CD8-positive, alpha-beta memory T cell (primary cell): Measurements from ENCODE around the gene CTIF. TPM values are rescaled to one million over a fixed set of nuclear protein-coding genes. Genes with fewer than 3 reads are reported as not detected.

ENCODE experiments used
- CTCF ChIA-PET: fragments of 350-600 bp; sonication (Branson Sonifier 250); formaldehyde crosslinking; loops from one replicate; lab custom pipeline; 2021; ENCODE audit warnings: antibody characterized with exemption; lab: Charles Lee
- POLR2A ChIA-PET: fragments of 350-600 bp; sonication (Branson Sonifier 250); formaldehyde crosslinking; loops from one replicate; lab custom pipeline; 2021; ENCODE audit warnings: antibody characterized with exemption; lab: Charles Lee
- DNase-seq, 5 donors: peaks; one replicate each; pipeline versions ENCODE4 v3.0.0 to v3.0.0-alpha.2; 2020 to 2022; ENCODE audit warnings: mixed read lengths in 1 of 5
- H3K27ac ChIP-seq: one replicate; pipeline ENCODE4 v1.7.0; 2013; ENCODE audit warnings: low read depth, mild to moderate bottlenecking, low read length, moderate library complexity
- H3K27me3 ChIP-seq: 2 replicates; pipeline ENCODE4 v1.7.0; 2013; ENCODE audit warnings: low read length, mild to moderate bottlenecking; ENCODE audit not compliant: insufficient read depth, poor library complexity, severe bottlenecking
- H3K36me3 ChIP-seq: 2 replicates; pipeline ENCODE4 v1.7.0; 2013; ENCODE audit warnings: mild to moderate bottlenecking, low read length, moderate library complexity; ENCODE audit not compliant: insufficient read depth
- H3K4me1 ChIP-seq: 2 replicates; pipeline ENCODE4 v1.7.0; 2013; ENCODE audit warnings: mild to moderate bottlenecking, low read length, moderate library complexity; ENCODE audit not compliant: insufficient read depth
- H3K4me3 ChIP-seq: 2 replicates; pipeline ENCODE4 v1.7.0; 2013; ENCODE audit warnings: mild to moderate bottlenecking, low read length
- H3K9me3 ChIP-seq: 2 replicates; pipeline ENCODE4 v1.7.0; 2013; ENCODE audit warnings: mild to moderate bottlenecking, low read length
- H3K27ac Mint-ChIP-seq, 8 donors: one replicate each; pipeline ENCODE4 v1.8.0; 2020 to 2021; ENCODE audit warnings: mixed read lengths in 8 of 8, mild to moderate bottlenecking in 6 of 8, inconsistent platforms in 3 of 8, moderate library complexity in 3 of 8
- H3K27me3 Mint-ChIP-seq, 2 donors: one replicate each; pipeline ENCODE4 v1.8.0; 2020 to 2021; ENCODE audit warnings: mixed read lengths in 2 of 2, mild to moderate bottlenecking in 1 of 2, moderate library complexity in 1 of 2
- H3K36me3 Mint-ChIP-seq, 3 donors: one replicate each; pipeline ENCODE4 v1.8.0; 2020 to 2021; ENCODE audit warnings: mixed read lengths in 3 of 3, inconsistent platforms in 1 of 3, mild to moderate bottlenecking in 1 of 3
- H3K4me1 Mint-ChIP-seq, 3 donors: one replicate each; pipeline ENCODE4 v1.8.0; 2020 to 2021; ENCODE audit warnings: mixed read lengths in 3 of 3, inconsistent platforms in 1 of 3, mild to moderate bottlenecking in 1 of 3
- H3K4me3 Mint-ChIP-seq, 7 donors: one replicate each; pipeline ENCODE4 v1.8.0; 2020 to 2021; ENCODE audit warnings: mixed read lengths in 7 of 7, mild to moderate bottlenecking in 6 of 7, moderate library complexity in 4 of 7, inconsistent platforms in 2 of 7
- H3K9me3 Mint-ChIP-seq, 5 donors: one replicate each; pipeline ENCODE4 v1.8.0; 2020 to 2022; ENCODE audit warnings: mixed read lengths in 5 of 5, mild to moderate bottlenecking in 3 of 5, moderate library complexity in 2 of 5, inconsistent platforms in 1 of 5
- polyA plus RNA-seq: library from polyadenylated mRNA; unstranded; fragments of 300-500 nt; fragmentation: Illumina TruSeq; gene quantifications from one replicate; pipeline ENCODE4 v1.2.3, GENCODE V29; 2021
- total RNA-seq, 2 experiments: library from RNA; stranded (reverse); gene quantifications; one replicate each; pipeline ENCODE4 v1.2.3, GENCODE V29; 2021

The CTIF gene
- total and polyA plus RNA-seq, 3 experiments from 2014 or later = 0.89 to 4.8 (median 4.2) TPM

DNA sequence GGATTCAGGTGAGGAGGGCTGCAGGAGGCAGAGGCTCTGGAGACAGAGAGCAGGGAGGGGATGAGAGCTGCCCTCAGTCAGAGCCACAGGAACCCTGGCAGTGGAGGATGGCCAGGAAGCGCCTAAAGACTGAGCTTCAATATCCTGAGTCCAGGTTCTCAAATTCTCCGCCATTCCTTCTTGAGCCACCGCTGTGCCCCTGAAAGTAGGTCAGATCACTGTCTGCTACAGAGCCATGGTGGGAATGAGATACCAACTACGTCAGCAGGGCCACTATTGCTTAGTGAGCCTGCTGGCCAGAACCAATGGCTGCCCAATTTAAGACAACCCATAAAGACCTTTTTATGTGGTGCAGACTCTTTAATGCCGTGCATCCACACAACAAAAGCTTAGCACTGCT lies 155.5 kb downstream of the CTIF start:
- Mint-ChIP-seq H3K4me1 (no peaks in the 10 kb centered on the region), H3K27me3 (no peaks in the 10 kb centered on the region), H3K36me3 (no peaks in the 10 kb centered on the region), H3K4me3 (no peak overlapping the region), H3K9me3 (no peaks in the 10 kb centered on the region), H3K27ac (no peak overlapping the region)
- DNase-seq = no peak
- no peaks in the 10 kb centered on the region for H3K27me3 ChIP-seq
- ChIA-PET POLR2A (no interaction called here), CTCF (no interaction called here)
- no peaks in the 10 kb centered on the region for H3K4me1 ChIP-seq
- H3K4me3 ChIP-seq = no peak overlapping the region
- H3K9me3 ChIP-seq = no peaks in the 10 kb centered on the region
- H3K36me3 ChIP-seq = no peaks in the 10 kb centered on the region
- H3K27ac ChIP-seq = no peak overlapping the region

DNA sequence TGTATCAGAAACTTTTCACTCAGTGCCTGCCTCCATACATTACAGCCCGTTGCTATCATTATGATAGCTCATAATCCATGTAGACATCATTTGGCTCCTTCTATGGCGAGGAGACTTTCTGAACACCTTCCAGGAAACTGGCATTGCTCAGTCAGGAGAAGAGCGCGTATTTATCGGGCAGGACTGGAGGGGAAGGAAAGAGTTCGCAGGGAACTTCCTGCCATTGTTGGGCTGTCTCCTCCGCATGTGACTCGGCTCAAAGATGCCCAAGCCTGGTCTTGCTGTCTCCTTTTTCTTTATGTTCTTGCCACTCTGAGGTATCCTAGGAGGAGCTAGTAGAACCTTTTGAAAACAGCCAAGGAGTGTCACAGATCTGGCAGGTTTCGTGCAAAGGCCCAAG lies 156.8 kb downstream of the CTIF start:
- Mint-ChIP-seq H3K4me3 (no peak overlapping the region), H3K27me3 (no peaks in the 10 kb centered on the region), H3K27ac (peak overlapping the region in 2 of 8 donors; percentile 35 to 64), H3K4me1 (no peaks in the 10 kb centered on the region), H3K36me3 (no peaks in the 10 kb centered on the region), H3K9me3 (no peaks in the 10 kb centered on the region)
- Histone ChIP-seq H3K4me3 (no peak overlapping the region), H3K27ac (no peak overlapping the region), H3K9me3 (no peaks in the 10 kb centered on the region), H3K27me3 (no peaks in the 10 kb centered on the region), H3K36me3 (no peaks in the 10 kb centered on the region), H3K4me1 (no peaks in the 10 kb centered on the region)
- CTCF ChIA-PET = no interaction called here
- POLR2A ChIA-PET = no interaction called here
- DNase-seq = no peak

DNA sequence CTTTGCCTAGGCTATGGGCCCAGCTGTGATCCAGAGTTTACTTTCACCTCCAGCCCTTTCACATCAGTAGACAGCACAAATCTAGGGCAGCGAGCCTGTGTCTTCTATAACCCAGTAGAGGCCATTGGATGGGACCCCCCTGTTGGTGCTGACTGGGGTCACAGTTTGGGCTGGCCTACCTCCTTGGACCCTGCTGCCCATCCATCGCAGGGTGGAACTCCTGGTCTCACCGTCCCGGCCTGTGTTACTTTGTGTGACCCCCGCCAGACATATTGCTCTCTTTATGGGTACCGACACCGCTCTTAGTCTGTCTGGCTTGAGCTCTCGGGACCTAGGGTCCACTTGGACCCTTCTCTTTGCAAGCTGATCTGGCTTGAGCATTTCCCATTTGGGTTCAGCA lies 157.4 kb downstream of the CTIF start:
- no peak for DNase-seq
- no peak overlapping the region for H3K4me3 ChIP-seq
- no peaks in the 10 kb centered on the region for H3K9me3 Mint-ChIP-seq
- no peaks in the 10 kb centered on the region for H3K36me3 Mint-ChIP-seq
- no peaks in the 10 kb centered on the region for H3K27me3 Mint-ChIP-seq
- H3K27ac Mint-ChIP-seq = no peak overlapping the region
- ChIA-PET POLR2A (no interaction called here), CTCF (no interaction called here)
- no peaks in the 10 kb centered on the region for H3K4me1 ChIP-seq
- H3K4me1 Mint-ChIP-seq = no peaks in the 10 kb centered on the region
- H3K4me3 Mint-ChIP-seq = no peak overlapping the region
- H3K9me3 ChIP-seq = no peaks in the 10 kb centered on the region
- H3K36me3 ChIP-seq = no peaks in the 10 kb centered on the region
- H3K27ac ChIP-seq = no peak overlapping the region
- H3K27me3 ChIP-seq = no peaks in the 10 kb centered on the region

DNA sequence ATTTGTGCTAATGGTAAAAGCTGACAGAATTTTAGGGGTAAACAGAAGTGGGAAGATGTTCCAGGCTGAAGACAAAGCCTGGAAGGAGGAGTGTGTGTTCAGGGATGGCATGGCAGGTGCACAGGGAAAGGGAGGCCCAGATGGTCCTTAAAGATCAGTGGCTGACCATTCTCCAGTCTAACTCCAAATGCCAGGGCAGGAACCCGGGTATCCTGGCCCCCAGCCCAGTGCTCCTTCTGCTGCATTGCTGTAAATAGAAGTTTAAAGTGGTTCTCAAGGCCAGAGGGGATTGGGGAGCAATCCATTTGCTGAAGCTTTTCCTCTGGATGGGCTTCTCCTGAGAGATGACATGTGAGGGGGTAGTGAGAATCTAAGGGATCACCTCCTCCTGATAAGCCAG lies 158.6 kb downstream of the CTIF start:
- Histone ChIP-seq H3K9me3 (no peaks in the 10 kb centered on the region), H3K36me3 (no peaks in the 10 kb centered on the region), H3K27me3 (no peaks in the 10 kb centered on the region), H3K4me1 (no peaks in the 10 kb centered on the region), H3K4me3 (no peak overlapping the region), H3K27ac (no peak overlapping the region)
- Mint-ChIP-seq H3K27ac (no peak overlapping the region), H3K4me3 (no peak overlapping the region), H3K9me3 (no peaks in the 10 kb centered on the region), H3K4me1 (no peaks in the 10 kb centered on the region), H3K36me3 (no peaks in the 10 kb centered on the region), H3K27me3 (no peaks in the 10 kb centered on the region)
- CTCF ChIA-PET = no interaction called here
- POLR2A ChIA-PET = no interaction called here
- DNase-seq = no peak

DNA sequence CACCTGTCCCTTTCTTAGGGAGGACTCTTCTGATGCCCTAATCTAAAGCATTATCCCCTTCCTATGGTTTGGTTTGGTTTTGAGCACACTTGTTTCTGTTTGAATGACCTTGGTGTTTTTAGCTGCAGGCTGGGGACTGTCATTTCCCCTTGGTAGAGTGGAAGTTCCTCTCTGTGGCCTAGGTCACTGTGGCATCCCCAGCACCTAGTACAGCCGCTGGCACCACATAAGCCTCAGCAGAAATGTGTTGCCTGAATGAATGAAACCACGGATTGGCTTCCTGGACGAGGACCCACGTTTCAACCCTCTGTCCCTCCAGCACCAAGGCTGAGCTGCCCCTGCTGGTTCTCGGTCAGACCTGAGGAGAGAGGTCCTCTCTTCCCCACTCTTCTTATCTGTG lies 159.9 kb downstream of the CTIF start:
- Histone ChIP-seq H3K4me1 (no peaks in the 10 kb centered on the region), H3K27me3 (no peaks in the 10 kb centered on the region), H3K36me3 (no peaks in the 10 kb centered on the region), H3K27ac (no peak overlapping the region), H3K9me3 (no peaks in the 10 kb centered on the region), H3K4me3 (no peak overlapping the region)
- H3K9me3 Mint-ChIP-seq = no peaks in the 10 kb centered on the region
- DNase-seq = no peak
- POLR2A ChIA-PET = no interaction called here
- peak overlapping the region in 1 of 8 donors; percentile 94 for H3K27ac Mint-ChIP-seq
- CTCF ChIA-PET = no interaction called here
- H3K36me3 Mint-ChIP-seq = no peaks in the 10 kb centered on the region
- no peaks in the 10 kb centered on the region for H3K4me1 Mint-ChIP-seq
- no peak overlapping the region for H3K4me3 Mint-ChIP-seq
- H3K27me3 Mint-ChIP-seq = no peaks in the 10 kb centered on the region

GRCh38 chr18:48699761-48700160 lies 160.9 kb downstream of the CTIF start:
- CTCF ChIA-PET = no interaction called here
- POLR2A ChIA-PET = no interaction called here
- H3K36me3 ChIP-seq = no peaks in the 10 kb centered on the region
- no peaks in the 10 kb centered on the region for H3K27me3 Mint-ChIP-seq
- no peak for DNase-seq
- no peak overlapping the region for H3K4me3 ChIP-seq
- H3K4me1 ChIP-seq = no peaks in the 10 kb centered on the region
- no peak overlapping the region for H3K4me3 Mint-ChIP-seq
- H3K9me3 Mint-ChIP-seq = no peaks in the 10 kb centered on the region
- H3K4me1 Mint-ChIP-seq = no peaks in the 10 kb centered on the region
- H3K27me3 ChIP-seq = no peaks in the 10 kb centered on the region
- no peak overlapping the region for H3K27ac ChIP-seq
- no peak overlapping the region for H3K27ac Mint-ChIP-seq
- no peaks in the 10 kb centered on the region for H3K36me3 Mint-ChIP-seq
- H3K9me3 ChIP-seq = no peaks in the 10 kb centered on the region

DNA sequence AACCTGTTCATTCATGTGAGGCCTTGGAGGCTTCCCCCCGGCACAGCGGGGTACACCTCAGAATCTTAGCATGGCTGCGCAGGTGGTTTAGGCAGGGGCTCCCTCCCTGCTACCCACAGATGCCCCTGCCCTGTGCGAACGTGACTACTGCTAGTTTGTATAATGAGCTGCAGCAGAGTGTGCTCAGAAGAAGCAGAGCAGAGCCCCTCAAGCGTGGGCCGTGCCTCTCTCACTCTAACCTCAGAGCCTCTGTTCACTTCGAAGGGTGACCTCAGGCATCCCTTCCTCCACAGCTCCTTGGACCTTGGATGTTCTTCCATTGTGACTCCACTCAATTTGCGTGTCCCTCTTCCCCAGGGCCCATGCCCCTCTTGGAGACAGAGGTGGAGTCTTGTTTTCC lies 161.6 kb downstream of the CTIF start:
- no peaks in the 10 kb centered on the region for H3K27me3 ChIP-seq
- Mint-ChIP-seq H3K27ac (no peak overlapping the region), H3K4me1 (no peaks in the 10 kb centered on the region), H3K27me3 (no peaks in the 10 kb centered on the region), H3K36me3 (no peaks in the 10 kb centered on the region), H3K9me3 (no peaks in the 10 kb centered on the region), H3K4me3 (no peak overlapping the region)
- H3K4me3 ChIP-seq = no peak overlapping the region
- ChIA-PET POLR2A (no interaction called here), CTCF (no interaction called here)
- no peaks in the 10 kb centered on the region for H3K4me1 ChIP-seq
- no peak for DNase-seq
- H3K9me3 ChIP-seq = no peaks in the 10 kb centered on the region
- H3K27ac ChIP-seq = no peak overlapping the region
- H3K36me3 ChIP-seq = no peaks in the 10 kb centered on the region

DNA sequence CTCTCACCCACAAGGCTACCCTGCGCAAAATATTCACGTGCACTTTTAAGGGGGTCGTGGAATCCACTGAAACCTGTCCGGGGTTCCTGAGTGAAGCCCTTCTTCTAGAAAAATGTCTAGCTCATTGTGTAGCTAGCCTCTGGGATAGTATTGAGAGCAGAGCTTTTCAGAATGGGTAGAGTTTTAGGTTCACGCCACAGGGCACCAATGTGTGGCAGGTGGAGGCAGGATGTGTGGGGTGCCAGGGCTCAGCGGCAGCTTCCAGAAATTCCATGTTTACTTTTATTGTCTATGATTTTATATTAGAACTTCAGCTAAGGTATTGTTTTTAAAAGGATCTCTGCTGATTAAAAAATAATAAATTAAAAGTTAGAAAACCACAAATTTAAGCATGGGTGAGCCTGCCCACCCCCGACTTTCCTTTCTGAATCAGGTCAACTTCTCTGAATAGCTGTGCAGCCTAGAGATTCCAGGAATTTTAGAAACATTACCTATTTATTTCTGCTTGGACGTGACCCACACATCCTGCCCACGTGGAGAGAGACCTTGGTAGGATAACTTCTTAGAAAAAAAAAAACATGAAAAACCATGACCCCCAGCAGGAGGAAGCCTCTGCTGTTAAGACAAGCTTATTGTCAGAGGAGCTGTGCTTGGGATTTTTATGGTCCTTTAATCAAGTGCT lies 163.7 kb downstream of the CTIF start:
- Histone ChIP-seq H3K27me3 (no peaks in the 10 kb centered on the region), H3K9me3 (no peaks in the 10 kb centered on the region), H3K36me3 (no peaks in the 10 kb centered on the region), H3K4me3 (no peak overlapping the region), H3K27ac (no peak overlapping the region), H3K4me1 (no peaks in the 10 kb centered on the region)
- no peaks in the 10 kb centered on the region for H3K36me3 Mint-ChIP-seq
- peak overlapping the region in 2 of 8 donors; percentile 1 to 48 for H3K27ac Mint-ChIP-seq
- ChIA-PET CTCF (interaction anchor here (1.6 kb wide), 1 partner anchor 12 kb away, joined by 5 read pairs; no protein-coding TSS in a partner anchor), POLR2A (no interaction called here)
- H3K4me1 Mint-ChIP-seq = no peaks in the 10 kb centered on the region
- no peak for DNase-seq
- no peak overlapping the region for H3K4me3 Mint-ChIP-seq
- H3K27me3 Mint-ChIP-seq = peaks cover 0 to 2% of the 10 kb centered on the region in 2 donors
- no peaks in the 10 kb centered on the region for H3K9me3 Mint-ChIP-seq
